GM12892 (cell line): Measurements from ENCODE around the gene NDUFAF2.

Source experiments
- DNase-seq: peaks from one replicate; pipeline ENCODE4 v3.0.0; 2011; ENCODE audit not compliant: insufficient read length
- FAIRE-seq: peaks from 2 replicates; lab custom pipeline; 2011; peaks lifted over from hg19 to GRCh38; lab: Jason Lieb, UNC
- POLR2A ChIP-seq: IDR thresholded peaks from 2 replicates; pipeline ENCODE4 v1.6.1; 2011; ENCODE audit warnings: low read depth, low read length, control low read depth
- POLR2AphosphoS5 ChIP-seq: IDR thresholded peaks from 2 replicates; pipeline ENCODE4 v1.6.1; 2011; ENCODE audit warnings: low read depth, low read length, control low read depth
- TAF1 ChIP-seq: IDR thresholded peaks from 2 replicates; pipeline ENCODE4 v1.6.1; 2011; ENCODE audit warnings: low read depth, mild to moderate bottlenecking, control low read depth, low read length, borderline replicate concordance

Gene NDUFAF2

DNA sequence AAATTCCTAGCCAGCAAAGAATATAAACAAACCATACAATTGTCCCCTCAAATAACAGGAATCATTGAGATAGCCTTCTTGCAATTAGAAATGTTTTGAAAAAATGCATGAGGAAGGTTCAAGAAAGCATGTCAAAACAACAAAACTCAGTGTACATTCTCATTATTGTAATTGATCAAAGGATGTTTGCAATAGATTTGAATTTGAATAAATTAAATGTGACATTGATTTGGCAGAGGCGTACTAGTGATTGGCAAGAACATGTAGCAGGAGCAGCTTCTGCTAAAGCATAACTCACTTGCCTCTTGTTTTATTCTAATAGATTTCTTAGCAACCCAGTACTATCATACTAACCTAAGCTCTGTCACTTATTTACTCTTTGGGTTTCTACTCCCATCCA, 197.4 kb downstream of the NDUFAF2 start:
- TF ChIP-seq POLR2A: no peak
- no peak for DNase-seq
- no peak for FAIRE-seq

DNA sequence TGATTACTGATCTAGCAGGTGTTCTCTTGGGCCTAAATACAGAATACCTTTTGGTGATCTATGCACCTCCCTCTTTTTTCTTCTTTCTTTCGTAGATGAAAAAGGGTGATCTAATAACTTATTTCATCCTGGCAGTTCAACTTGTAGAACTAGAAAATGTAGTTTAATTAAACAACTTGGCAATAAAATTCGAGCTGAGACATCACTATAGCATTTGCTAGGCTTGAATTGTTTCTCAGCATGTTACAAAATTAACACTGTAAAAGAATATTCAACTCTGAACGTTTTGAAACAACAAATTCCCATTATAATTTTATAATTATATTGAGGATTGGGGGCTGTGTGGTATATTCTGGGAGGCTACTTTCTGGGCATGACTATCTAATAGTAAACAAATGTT, 197.8 kb downstream of the NDUFAF2 start:
- DNase-seq (no peak), FAIRE-seq (no peak)
- TF ChIP-seq POLR2A: no peak
- no peak for TF ChIP-seq TAF1
- no peak for TF ChIP-seq POLR2AphosphoS5

DNA sequence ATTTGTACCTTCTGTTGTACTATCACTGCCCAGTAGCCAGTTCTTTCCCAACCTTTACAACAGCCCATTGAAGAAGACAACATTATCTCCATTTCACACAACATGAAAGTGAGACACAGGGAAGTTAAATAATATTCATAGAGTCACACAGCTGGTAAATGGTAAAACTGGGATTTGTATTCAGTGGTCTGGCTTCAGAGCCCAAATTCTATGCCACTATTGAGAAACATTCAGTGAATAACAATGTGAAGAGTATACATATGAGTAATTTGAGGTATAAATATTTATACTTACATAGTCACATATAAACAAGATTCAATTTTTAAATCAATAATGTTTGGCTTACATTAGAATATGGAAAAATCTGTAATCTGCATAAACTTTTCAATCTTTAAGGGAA, 203.5 kb downstream of the NDUFAF2 start:
- DNase-seq (no peak), FAIRE-seq (no peak)
- no peak for TF ChIP-seq POLR2AphosphoS5

- no peak for DNase-seq
- TF ChIP-seq TAF1: no peak
- no peak for TF ChIP-seq POLR2A
- no peak for TF ChIP-seq POLR2AphosphoS5
- no peak for FAIRE-seq
Observed at GRCh38 chr5:61151893-61152292, 206.9 kb downstream of the NDUFAF2 start.

DNA sequence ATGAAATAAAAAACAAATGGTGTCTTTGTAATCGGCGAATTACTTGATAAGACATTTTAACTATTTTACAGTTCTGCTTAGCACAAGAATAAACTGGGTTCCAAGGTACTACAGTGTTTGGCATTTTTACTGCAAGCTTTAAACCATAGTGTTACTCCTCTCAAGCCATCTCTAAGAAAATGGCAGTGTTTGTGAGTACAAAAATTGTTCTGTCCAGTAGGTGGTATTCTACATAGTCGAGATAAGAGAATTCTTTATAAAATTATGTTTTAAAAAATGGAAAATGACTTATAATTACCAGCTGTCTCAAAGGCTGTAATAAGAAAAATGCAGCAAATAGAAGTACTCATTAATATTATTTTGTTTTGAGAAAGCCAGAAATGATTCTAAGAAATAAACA, 214.1 kb downstream of the NDUFAF2 start:
- no peak for FAIRE-seq
- no peak for DNase-seq
- TF ChIP-seq POLR2AphosphoS5 (no peak), POLR2A (no peak), TAF1 (no peak)

GRCh38 chr5:61159836-61160235, 214.8 kb downstream of the NDUFAF2 start:
- TF ChIP-seq TAF1: no peak
- no peak for TF ChIP-seq POLR2A
- FAIRE-seq (no peak), DNase-seq (no peak)

DNA sequence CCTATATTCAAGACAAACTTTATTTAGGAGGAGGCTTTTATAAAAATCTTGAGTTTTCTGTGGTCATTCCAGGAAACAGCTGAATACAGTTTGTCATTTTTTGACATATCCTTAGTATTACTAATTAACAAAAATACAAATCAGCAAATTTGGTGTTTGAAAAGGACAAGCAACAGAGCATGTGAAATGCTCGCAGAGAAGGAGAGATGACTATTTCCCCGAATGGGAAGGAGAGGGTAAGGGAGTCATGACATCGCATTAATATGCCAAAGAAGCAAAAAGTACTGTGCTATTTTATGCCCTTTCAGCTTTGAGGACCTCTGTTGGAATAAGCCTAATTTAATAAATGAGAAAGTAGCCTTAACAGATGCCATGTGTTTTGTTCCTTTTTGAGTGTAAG, 215.5 kb downstream of the NDUFAF2 start:
- FAIRE-seq (no peak), DNase-seq (no peak)
- TF ChIP-seq TAF1 (no peak), POLR2A (no peak), POLR2AphosphoS5 (no peak)

- peak; percentile 94 for FAIRE-seq
- TF ChIP-seq TAF1 (peak; percentile 83), POLR2A (peak; percentile 87), POLR2AphosphoS5 (peak; percentile 77; the same call in 1 of the 2 replicates)
- peak; percentile 82 for DNase-seq
Observed at GRCh38 chr5:61162010-61162831, 217.2 kb downstream of the NDUFAF2 start, which contains the start of gene SMIM15. Gene SMIM15 (minus strand): TSS chr5:61162468. CDS start chr5:61160171, 2,297 bp downstream.

DNA sequence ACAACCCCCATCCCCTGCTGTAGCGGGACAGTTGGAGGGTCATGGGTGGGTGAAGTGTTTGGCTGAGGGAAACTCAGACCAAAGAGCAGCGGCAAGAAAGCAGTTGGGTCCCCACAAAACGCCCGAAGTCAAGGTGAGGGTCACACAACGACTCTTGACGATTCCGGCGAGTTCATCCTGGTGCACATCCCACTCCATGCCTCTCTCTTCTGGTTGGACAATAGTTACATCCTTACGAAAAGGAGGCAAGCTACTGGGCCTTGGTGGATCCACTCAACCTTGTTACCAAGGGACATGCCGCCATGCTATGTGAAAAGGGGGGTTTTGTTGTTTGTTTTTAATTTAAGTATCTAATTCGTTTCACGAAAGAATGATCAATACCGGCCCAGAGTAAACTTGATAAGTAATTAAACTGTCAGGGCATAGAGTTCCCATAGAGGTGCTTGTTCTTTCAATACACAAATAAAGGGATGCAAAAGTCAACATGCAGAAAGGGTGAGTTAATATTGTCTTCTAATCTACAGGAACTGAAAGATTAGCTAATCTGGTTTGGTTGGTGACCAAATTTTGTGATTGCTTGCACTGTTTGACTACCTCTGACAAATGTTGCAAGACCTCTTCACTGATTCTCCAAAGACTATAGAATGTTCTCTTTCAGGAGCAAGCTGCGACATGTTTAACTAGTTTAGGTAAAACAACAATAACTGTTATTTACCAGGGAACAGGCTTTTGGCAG, 218.0 kb downstream of the NDUFAF2 start:
- TF ChIP-seq POLR2AphosphoS5: no peak
- TF ChIP-seq TAF1: no peak
- TF ChIP-seq POLR2A: no peak
- FAIRE-seq (no peak), DNase-seq (no peak)

DNA sequence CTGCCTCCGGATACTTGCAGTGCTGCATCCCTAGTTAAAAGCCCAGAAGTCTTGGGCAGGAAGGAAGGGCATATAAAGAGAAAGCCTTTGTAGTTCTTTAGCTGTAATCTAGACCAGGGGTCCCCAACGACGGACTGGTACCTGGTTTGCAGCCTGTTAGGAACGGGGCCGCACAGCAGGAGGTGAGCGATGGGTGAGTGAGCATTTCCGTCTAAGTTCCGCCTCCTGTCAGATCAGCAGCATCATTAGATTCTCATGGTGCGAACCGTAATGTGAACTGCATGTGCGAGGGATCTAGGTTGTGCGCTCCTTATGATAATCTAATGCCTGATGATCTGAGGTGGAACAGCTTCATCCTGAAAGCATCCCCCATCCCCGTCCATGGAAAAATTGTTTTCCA, 218.9 kb downstream of the NDUFAF2 start:
- FAIRE-seq (no peak), DNase-seq (no peak)
- TF ChIP-seq POLR2A (no peak), POLR2AphosphoS5 (no peak), TAF1 (no peak)

GRCh38 chr5:61167382-61167781, 222.4 kb downstream of the NDUFAF2 start:
- no peak for FAIRE-seq

GRCh38 chr5:61168951-61169350, 223.9 kb downstream of the NDUFAF2 start:
- DNase-seq (no peak), FAIRE-seq (no peak)
- no peak for TF ChIP-seq POLR2AphosphoS5
- no peak for TF ChIP-seq TAF1
- no peak for TF ChIP-seq POLR2A

More at GRCh38 chr5:61167382-61167781, 222.4 kb downstream of the NDUFAF2 start:
- no peak for DNase-seq
- no peak for TF ChIP-seq TAF1
- TF ChIP-seq POLR2AphosphoS5: no peak
- TF ChIP-seq POLR2A: no peak

DNA sequence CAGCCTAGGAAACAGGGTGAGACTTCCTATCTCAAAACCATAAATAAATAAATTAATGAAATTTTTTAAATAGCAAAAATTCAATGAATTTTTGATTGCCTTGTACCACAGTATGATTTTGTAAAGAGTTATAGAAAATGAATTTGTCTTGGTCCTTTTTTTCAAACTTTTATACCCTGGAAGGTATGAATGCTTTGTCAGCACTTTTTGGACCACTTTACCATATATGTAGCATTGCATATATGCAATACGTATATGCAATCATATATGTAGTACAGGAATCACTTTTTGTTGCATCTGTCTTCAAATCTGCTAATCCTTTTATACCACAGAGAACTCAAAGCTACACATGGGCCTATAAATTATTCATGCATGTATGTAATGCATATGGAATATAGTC, 226.5 kb downstream of the NDUFAF2 start:
- TF ChIP-seq POLR2A: no peak
- no peak for TF ChIP-seq TAF1
- TF ChIP-seq POLR2AphosphoS5: no peak
- FAIRE-seq: no peak

More for the DNA sequence above, 226.5 kb downstream of the NDUFAF2 start:
- no peak for DNase-seq
